PC-3 (cell line): ENCODE results near the gene ZHX3. TPM values are rescaled to one million over a fixed set of nuclear protein-coding genes. Genes with fewer than 3 reads are reported as not detected.
"Not testable (repeated sequence)": the region's sequence is repeated elsewhere in the genome, so short reads cannot be mapped to it uniquely, and the experiment has no call there.

ENCODE experiments used
- ATAC-seq: fragments of 200-7000 bp; cut with Tn5 transposase; 2 replicates; pipeline ENCODE4 v1.9.1; 2020; ENCODE audit warnings: mild to moderate bottlenecking, moderate library complexity
- BruUV-seq: library from RNA; stranded (reverse); fragments of 400-500 nt; replicated peaks from 2 replicates; lab custom pipeline; 2021; lab: Mats Ljungman, UMichigan
- CTCF ChIA-PET: fragments of 300-600 bp; sonication (Branson Sonifier 250); formaldehyde crosslinking; loops from one replicate; lab custom pipeline; 2022; ENCODE audit warnings: antibody characterized with exemption; lab: Charles Lee
- POLR2A ChIA-PET: fragments of 300-600 bp; sonication (Branson Sonifier 250); formaldehyde crosslinking; loops from one replicate; lab custom pipeline; 2022; ENCODE audit warnings: antibody characterized with exemption; ENCODE audit not compliant: unreplicated experiment; lab: Charles Lee
- DNase-seq: peaks from one replicate; pipeline ENCODE4 v3.0.0-alpha.2; 2015
- H2AFZ ChIP-seq: fragments of 300-600 bp; sonication (generic); 2 replicates; pipeline ENCODE4 v1.6.0; 2016; ENCODE audit warnings: antibody characterized with exemption, low read length
- H3F3A ChIP-seq: fragments of 300-600 bp; sonication (generic); one replicate; pipeline ENCODE4 v1.6.0; 2017; ENCODE audit warnings: antibody characterized with exemption, low read length, control low read depth, mild to moderate bottlenecking; ENCODE audit not compliant: unreplicated experiment
- H3K27ac ChIP-seq: fragments of 300-600 bp; sonication (generic); 2 replicates; pipeline ENCODE4 v1.5.1; 2016; ENCODE audit warnings: mild to moderate bottlenecking, low read length
- H3K27me3 ChIP-seq: fragments of 300-600 bp; sonication (generic); 2 replicates; pipeline ENCODE4 v1.6.1; 2016; ENCODE audit warnings: low read length, mixed read lengths
- H3K36me3 ChIP-seq: fragments of 300-600 bp; sonication (generic); 2 replicates; pipeline ENCODE4 v1.6.1; 2016; ENCODE audit warnings: low read depth, mixed run types, low read length, mixed read lengths
- H3K4me1 ChIP-seq: fragments of 300-600 bp; sonication (generic); 2 replicates; pipeline ENCODE4 v1.5.1; 2016; ENCODE audit warnings: low read length; ENCODE audit not compliant: insufficient read depth
- H3K4me2 ChIP-seq: fragments of 300-600 bp; sonication (generic); 2 replicates; pipeline ENCODE4 v1.6.0; 2016; ENCODE audit warnings: low read length
- H3K4me3 ChIP-seq: fragments of 300-600 bp; sonication (generic); 2 replicates; pipeline ENCODE4 v1.5.1; 2016; ENCODE audit warnings: mild to moderate bottlenecking, low read length, mixed read lengths
- H3K79me2 ChIP-seq: fragments of 300-600 bp; sonication (generic); 2 replicates; pipeline ENCODE4 v1.6.1; 2017; ENCODE audit warnings: low read length, mixed read lengths
- H3K9ac ChIP-seq: fragments of 300-600 bp; sonication (generic); 2 replicates; pipeline ENCODE4 v1.6.0; 2016; ENCODE audit warnings: mild to moderate bottlenecking, low read length
- H3K9me2 ChIP-seq: fragments of 300-600 bp; sonication (generic); replicated peaks from 2 replicates; pipeline ENCODE4 v1.6.1; 2016; ENCODE audit warnings: mixed run types, low read length, mixed read lengths
- H3K9me3 ChIP-seq: fragments of 300-600 bp; sonication (generic); 2 replicates; pipeline ENCODE4 v1.6.1; 2016; ENCODE audit warnings: low read length, mixed read lengths
- H4K20me1 ChIP-seq: fragments of 300-600 bp; sonication (generic); 2 replicates; pipeline ENCODE4 v1.6.1; 2016; ENCODE audit warnings: low read length, mixed read lengths
- CTCF ChIP-seq: fragments of 300-600 bp; sonication (generic); conservative IDR thresholded peaks from 2 replicates; pipeline ENCODE4 v1.5.1; 2017; ENCODE audit warnings: antibody characterized with exemption, low read depth, mild to moderate bottlenecking, low read length
- EZH2 ChIP-seq: fragments of 300-600 bp; sonication (generic); IDR thresholded peaks from one replicate; pipeline ENCODE4 v1.6.1; 2017; ENCODE audit warnings: antibody characterized with exemption, mild to moderate bottlenecking, low read length; ENCODE audit not compliant: unreplicated experiment
- EZH2phosphoT487 ChIP-seq: fragments of 300-600 bp; sonication (generic); IDR thresholded peaks from 2 replicates; pipeline ENCODE4 v1.6.1; 2018; ENCODE audit warnings: mild to moderate bottlenecking, antibody characterized with exemption, low read length, borderline replicate concordance
- intact Hi-C: fragments of 100-400 bp; cut with micrococcal nuclease; formaldehyde crosslinking; loops from 2 replicates; pipeline ENCODE4 v1.9.0; 2023
- microRNA-seq: library from miRNA; unstranded; fragments of <30 nt; microRNA quantifications from one replicate; pipeline ENCODE4 v1.1.0, GENCODE V29; 2020; ENCODE audit not compliant: unreplicated experiment
- total RNA-seq: library from RNA; depleted of rRNA; stranded (reverse); fragments of >200 nt; gene quantifications from 2 replicates; pipeline ENCODE4 v1.2.3, GENCODE V29; 2014; rRNA removed

Gene ZHX3
- total RNA-seq, 1 experiment from 2014 or later: 14.0 TPM

GRCh38 chr20:41133709-41134361 is 183.7 kb downstream of the ZHX3 start:
- H3K4me1 ChIP-seq: peaks cover 10% of the 10 kb centered on the region
- no peaks in the 10 kb centered on the region for H3F3A ChIP-seq
- no peak overlapping the region for H2AFZ ChIP-seq
- H3K36me3 ChIP-seq: no peaks in the 10 kb centered on the region
- H3K4me2 ChIP-seq: no peak overlapping the region
- H3K27ac ChIP-seq: no peak overlapping the region
- no peak for TF ChIP-seq CTCF
- H3K27me3 ChIP-seq: no peaks in the 10 kb centered on the region
- ATAC-seq (no peak), DNase-seq (no peak)
- no peaks in the 10 kb centered on the region for H3K9me2 ChIP-seq
- no peak overlapping the region for H3K9ac ChIP-seq
- H3K79me2 ChIP-seq: peaks cover 14% of the 10 kb centered on the region
- H3K4me3 ChIP-seq: no peak overlapping the region
- H4K20me1 ChIP-seq: peaks cover 6% of the 10 kb centered on the region; the same call in 1 of the 2 replicates
- intact Hi-C loops: no loop called here
- H3K9me3 ChIP-seq: no peaks in the 10 kb centered on the region
- no TSS peak for BruUV-seq
- CTCF ChIA-PET: no interaction called here
- POLR2A ChIA-PET: no interaction called here

GRCh38 chr20:41132388-41132775 is 185.1 kb downstream of the ZHX3 start:
- H2AFZ ChIP-seq, CTCF ChIA-PET, H4K20me1 ChIP-seq, H3K79me2 ChIP-seq, H3K9me3 ChIP-seq, H3K9me2 ChIP-seq, H3F3A ChIP-seq, H3K4me1 ChIP-seq, BruUV-seq, H3K36me3 ChIP-seq, H3K4me3 ChIP-seq, H3K27me3 ChIP-seq, DNase-seq, intact Hi-C loops, H3K9ac ChIP-seq, POLR2A ChIA-PET, H3K4me2 ChIP-seq, ATAC-seq, H3K27ac ChIP-seq: not testable (repeated sequence)

DNA sequence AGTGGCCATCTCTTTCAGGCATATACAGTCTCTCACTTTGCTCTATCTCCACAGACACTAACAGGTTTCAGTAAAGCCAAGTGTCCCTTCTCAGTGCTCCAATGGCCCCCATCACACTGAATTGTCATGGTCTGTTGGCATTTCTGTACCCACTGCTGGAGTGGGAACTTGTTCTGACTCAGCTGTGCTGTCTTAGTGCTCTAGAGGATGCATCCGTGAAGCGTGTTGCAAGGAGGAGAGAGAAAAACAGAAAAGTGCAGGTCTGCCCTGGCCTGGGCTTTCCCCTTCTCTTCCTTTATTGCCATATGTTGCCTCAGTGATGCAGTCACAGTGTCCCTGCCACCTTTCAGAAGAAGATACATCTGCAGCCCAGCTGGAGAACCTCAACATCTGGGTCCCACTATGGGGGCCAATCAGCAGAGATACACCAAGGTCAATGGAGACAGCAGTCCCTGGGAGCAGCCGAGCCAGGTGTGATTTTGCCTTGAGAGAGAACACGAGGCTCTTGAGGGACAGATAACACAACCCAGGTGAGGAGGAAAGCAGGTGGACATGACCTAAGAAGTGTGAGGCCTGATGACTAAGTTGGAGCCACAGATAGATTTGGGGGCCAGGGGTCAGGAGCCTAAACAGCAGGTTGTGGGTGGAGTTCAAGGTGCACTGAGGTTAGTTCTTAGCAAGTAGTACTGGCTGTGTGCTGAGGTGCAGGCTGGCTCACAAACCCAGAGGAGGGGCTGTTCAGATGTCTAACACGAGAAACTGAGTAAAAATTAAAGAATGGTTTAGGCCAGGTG is 185.7 kb downstream of the ZHX3 start:
- Histone ChIP-seq H3K36me3 (peaks cover 3% of the 10 kb centered on the region; the same call in 1 of the 2 replicates), H3K9me3 (no peaks in the 10 kb centered on the region), H3K4me2 (no peak overlapping the region), H2AFZ (no peak overlapping the region), H3K27me3 (no peaks in the 10 kb centered on the region), H3F3A (no peaks in the 10 kb centered on the region), H3K27ac (no peak overlapping the region), H3K4me3 (no peak overlapping the region), H3K9me2 (no peaks in the 10 kb centered on the region), H4K20me1 (no peaks in the 10 kb centered on the region), H3K4me1 (peaks cover 3% of the 10 kb centered on the region; the same call in 1 of the 2 replicates), H3K9ac (no peak overlapping the region), H3K79me2 (no peaks in the 10 kb centered on the region)
- no peak for TF ChIP-seq EZH2
- no peak for TF ChIP-seq CTCF
- no peak for TF ChIP-seq EZH2phosphoT487
- ChIA-PET POLR2A (interaction anchor here (0.6 kb wide), 1 partner anchor 186 kb away, joined by 3 read pairs; the partner anchor contains the start of gene ZHX3), CTCF (no interaction called here)
- intact Hi-C loops: no loop called here
- no TSS peak for BruUV-seq
- ATAC-seq (no peak), DNase-seq (no peak)

Small RNAs within 50 kb of the gene (microRNA-seq; reads per million reads assigned to microRNA genes)
- gene MIR6871: not detected

Other genes starting within 250 kb of the ZHX3 start
- gene PLCG1, start 180.2 kb downstream of the ZHX3 start, total RNA-seq: 68.8 and 112 TPM in 2 replicates
- 24.1 and 27.9 TPM in 2 replicates for gene LPIN3, start 23.1 kb upstream of the ZHX3 start, total RNA-seq
- not detected in 2 replicates for gene EMILIN3, start 49.1 kb upstream of the ZHX3 start, total RNA-seq